GM12878 (cell line): ENCODE measurements around the gene FAM167B.

ENCODE experiments used
- ASH2L ChIP-seq: fragments of 300-600, 200-600 bp; sonication (generic); IDR thresholded peaks from 2 replicates; pipeline ENCODE4 v1.6.1; 2017; ENCODE audit warnings: low read depth, mild to moderate bottlenecking, borderline replicate concordance
- ATF2 ChIP-seq: IDR thresholded peaks from 2 replicates; pipeline ENCODE4 v1.6.1; 2012; ENCODE audit warnings: low read length, inconsistent platforms
- BACH1 ChIP-seq: fragments of 450-650 bp; IDR thresholded peaks from 2 replicates; pipeline ENCODE4 v1.6.1; 2017; ENCODE audit warnings: mild to moderate bottlenecking, borderline replicate concordance
- BMI1 ChIP-seq: fragments of 450-650 bp; IDR thresholded peaks from 2 replicates; pipeline ENCODE4 v1.6.1; 2016; ENCODE audit warnings: mild to moderate bottlenecking, moderate library complexity, borderline replicate concordance
- CEBPB ChIP-seq, 2 experiments: fragments of 150-350 bp in 1 of 2; IDR thresholded peaks; 2 replicates each; pipeline ENCODE4 v1.6.1; 2012 to 2014; ENCODE audit warnings: low read depth in 2 of 2, low read length in 2 of 2, borderline replicate concordance in 1 of 2, inconsistent platforms in 1 of 2
- CTCF ChIP-seq, 3 experiments: IDR thresholded peaks in 2 of 3; conservative IDR thresholded peaks in 1 of 3; 2 replicates each; pipeline ENCODE4 v1.5.1; 2011; ENCODE audit warnings: low read depth in 3 of 3, low read length in 3 of 3, mild to moderate bottlenecking in 3 of 3, control low read depth in 2 of 3, moderate library complexity in 2 of 3, inconsistent platforms in 1 of 3, mixed read lengths in 1 of 3; ENCODE audit not compliant: control insufficient read depth in 2 of 3, insufficient read depth in 1 of 3; ENCODE audit errors: extremely low read depth in 1 of 3
- FOXM1 ChIP-seq: IDR thresholded peaks from 2 replicates; pipeline ENCODE4 v1.6.1; 2012; ENCODE audit warnings: low read depth, mild to moderate bottlenecking, inconsistent platforms, low read length, moderate library complexity
- MEF2A ChIP-seq: IDR thresholded peaks from 2 replicates; pipeline ENCODE4 v1.6.1; 2011; ENCODE audit warnings: low read depth, mild to moderate bottlenecking, low read length, moderate library complexity; ENCODE audit not compliant: insufficient read depth
- RAD21 ChIP-seq: IDR thresholded peaks from 2 replicates; pipeline ENCODE4 v1.6.1; 2011; ENCODE audit warnings: mild to moderate bottlenecking, low read depth, low read length, moderate library complexity; ENCODE audit not compliant: insufficient read depth
- TAF1 ChIP-seq: IDR thresholded peaks from 2 replicates; pipeline ENCODE4 v1.6.1; 2011; ENCODE audit warnings: mild to moderate bottlenecking, low read depth, low read length, borderline replicate concordance
- USF1 ChIP-seq: IDR thresholded peaks from 2 replicates; pipeline ENCODE4 v1.6.1; 2011; ENCODE audit warnings: borderline replicate concordance, low read depth, mild to moderate bottlenecking, moderate library complexity, mixed read lengths, low read length; ENCODE audit not compliant: insufficient read depth; ENCODE audit errors: extremely low read length

- TF ChIP-seq ATF2 (no peak), RAD21 (no peak), TAF1 (no peak), ASH2L (no peak), CTCF (IDR thresholded peaks at IDR 0.05 in 2 of 3, conservative IDR thresholded peaks at IDR 0.05 in 1 of 3; ENCODE audit: control insufficient read depth in 2 of 3, extremely low read depth in 1 of 3, insufficient read depth in 1 of 3, low read depth in 3 of 3, low read length in 3 of 3) (peak in 2 of 3 experiments; percentile 27 to 46; a peak in 3 of 6 replicates), CEBPB (IDR thresholded peaks at IDR 0.05; ENCODE audit: borderline replicate concordance in 1 of 2, low read depth in 2 of 2, low read length in 2 of 2) (no peak), BACH1 (no peak), FOXM1 (no peak), MEF2A (no peak), BMI1 (no peak), USF1 (no peak)
Measured at GRCh38 chr1:32240140-32240951, 6.7 kb upstream of the FAM167B start.
